B cell (primary cell): Measurements from ENCODE around the gene TTLL1. TPM values are rescaled to one million over a fixed set of nuclear protein-coding genes. Genes with fewer than 3 reads are reported as not detected.

ENCODE experiments used
- ATAC-seq: fragments of 200-7000 bp; cut with Tn5 transposase; one replicate; pipeline ENCODE4 v1.10.0; 2021; ENCODE audit warnings: low read depth, mild to moderate bottlenecking, moderate number of reproducible peaks, moderate library complexity
- CTCF ChIA-PET: fragments of 350-600 bp; sonication (Branson Sonifier 250); formaldehyde crosslinking; loops from one replicate; lab custom pipeline; 2021; ENCODE audit warnings: antibody characterized with exemption, inconsistent platforms; lab: Charles Lee
- POLR2A ChIA-PET: fragments of 350-600 bp; sonication (Branson Sonifier 250); formaldehyde crosslinking; loops from one replicate; lab custom pipeline; 2021; ENCODE audit warnings: antibody characterized with exemption; lab: Charles Lee
- DNase-seq: peaks from one replicate; pipeline ENCODE4 v3.0.0; 2013
- H2AFZ ChIP-seq: 2 replicates; pipeline ENCODE4 v1.6.1; 2012; ENCODE audit warnings: mild to moderate bottlenecking, low read depth, low read length; ENCODE audit not compliant: insufficient read depth, poor library complexity, severe bottlenecking
- H3K27ac ChIP-seq, 2 donors: 1 replicate in 1 of 2; 2 replicates in 1 of 2; pipeline ENCODE4 v1.5.1; 2012 to 2013; ENCODE audit warnings: low read length in 2 of 2, mild to moderate bottlenecking in 2 of 2, moderate library complexity in 1 of 2
- H3K27me3 ChIP-seq, 4 experiments: fragments of 200-600 bp in 1 of 4; sonication (generic) in 1 of 4; replicated peaks in 1 of 4; 1 replicate in 2 of 4; 2 replicates in 2 of 4; pipeline versions ENCODE4 v1.6.1 to v1.7.0; 2013 to 2016; ENCODE audit warnings: low read length in 3 of 4, mild to moderate bottlenecking in 2 of 4, mixed read lengths in 1 of 4, moderate library complexity in 1 of 4; ENCODE audit not compliant: insufficient read depth in 4 of 4, control insufficient read depth in 3 of 4; ENCODE audit errors: control extremely low read depth in 1 of 4
- H3K36me3 ChIP-seq, 2 experiments: replicated peaks in 1 of 2; 1 replicate in 1 of 2; 2 replicates in 1 of 2; pipeline versions ENCODE4 v1.6.1 to v1.7.1; 2013; ENCODE audit warnings: low read length in 1 of 2; ENCODE audit not compliant: insufficient read depth in 2 of 2, control insufficient read depth in 1 of 2; ENCODE audit errors: control extremely low read depth in 1 of 2, extremely low read depth in 1 of 2
- H3K4me1 ChIP-seq, 2 donors: fragments of 200-600 bp in 1 of 2; sonication (generic) in 1 of 2; 1 replicate in 1 of 2; 2 replicates in 1 of 2; pipeline versions ENCODE4 v1.5.1 to v1.6.1; 2013 to 2017; ENCODE audit warnings: low read length in 2 of 2; ENCODE audit not compliant: control insufficient read depth in 2 of 2, insufficient read depth in 2 of 2
- H3K4me2 ChIP-seq: replicated peaks from 2 replicates; pipeline ENCODE3; 2012; ENCODE audit warnings: mild to moderate bottlenecking, low read depth, low read length; ENCODE audit not compliant: poor library complexity, severe bottlenecking
- H3K4me3 ChIP-seq, 5 experiments: fragments of 200-600 bp in 1 of 5; sonication (generic) in 1 of 5; 1 replicate in 3 of 5; 2 replicates in 2 of 5; pipeline versions ENCODE4 v1.5.1 to v1.7.0; 2011 to 2016; ENCODE audit warnings: low read length in 4 of 5, mild to moderate bottlenecking in 4 of 5, low read depth in 2 of 5, control low read depth in 1 of 5, moderate library complexity in 1 of 5; ENCODE audit not compliant: insufficient read depth in 1 of 5; ENCODE audit errors: control extremely low read depth in 1 of 5, extremely low read depth in 1 of 5
- H3K79me2 ChIP-seq: fragments of 200-600 bp; sonication (generic); one replicate; pipeline ENCODE4 v1.6.0; 2016; ENCODE audit warnings: low read length; ENCODE audit not compliant: control insufficient read depth, insufficient read depth
- H3K9ac ChIP-seq: fragments of 200-600 bp; sonication (generic); 2 replicates; pipeline ENCODE4 v1.6.1; 2017; ENCODE audit warnings: mild to moderate bottlenecking, low read length, moderate library complexity
- H3K9me3 ChIP-seq, 3 donors: one replicate each; pipeline versions ENCODE4 v1.6.1 to v1.7.1; 2013; ENCODE audit warnings: low read length in 2 of 3; ENCODE audit not compliant: control insufficient read depth in 2 of 3, insufficient read depth in 1 of 3; ENCODE audit errors: control extremely low read depth in 1 of 3
- H4K20me1 ChIP-seq: 2 replicates; pipeline ENCODE4 v1.6.0; 2012; ENCODE audit warnings: mild to moderate bottlenecking, low read length; ENCODE audit not compliant: insufficient read depth, control insufficient read depth, poor library complexity, severe bottlenecking
- H3K27ac Mint-ChIP-seq: one replicate; pipeline ENCODE4 v1.8.0; 2021; ENCODE audit warnings: mixed read lengths
- H3K27me3 Mint-ChIP-seq: one replicate; pipeline ENCODE4 v1.8.0; 2021; ENCODE audit warnings: mixed read lengths
- H3K4me1 Mint-ChIP-seq: one replicate; pipeline ENCODE4 v1.8.0; 2021; ENCODE audit warnings: mixed read lengths
- H3K4me3 Mint-ChIP-seq: one replicate; pipeline ENCODE4 v1.8.0; 2021; ENCODE audit warnings: mixed read lengths
- H3K9me3 Mint-ChIP-seq: one replicate; pipeline ENCODE4 v1.8.0; 2022; ENCODE audit warnings: mixed read lengths; ENCODE audit not compliant: insufficient read depth
- CTCF ChIP-seq: fragments of 200-600 bp; IDR thresholded peaks from one replicate; pipeline ENCODE4 v1.8.0; 2022; ENCODE audit warnings: antibody characterized with exemption, mild to moderate bottlenecking
- EZH2 ChIP-seq: IDR thresholded peaks from 2 replicates; pipeline ENCODE4 v1.6.1; 2012; ENCODE audit warnings: borderline replicate concordance, low read depth, mild to moderate bottlenecking, moderate library complexity, low read length; ENCODE audit not compliant: insufficient read depth, poor library complexity, severe bottlenecking
- WGBS: methylation state at CpG from one replicate; pipeline ENCODE4 v1.1.5; 2013; ENCODE audit warnings: missing lambda C conversion rate; ENCODE audit not compliant: insufficient coverage; 5-methylcytosine and 5-hydroxymethylcytosine counted together
- intact Hi-C: fragments of 100-400 bp; cut with micrococcal nuclease; formaldehyde crosslinking; loops from one replicate; pipeline ENCODE4 v1.10.0; 2022
- polyA plus RNA-seq: library from polyadenylated mRNA; depleted of rRNA; stranded (reverse); fragments of >200 nt; gene quantifications from 2 replicates; pipeline ENCODE4 v1.2.3, GENCODE V29; 2012
- total RNA-seq, 2 donors: library from RNA; stranded (reverse); fragments of 120-200 nt in 1 of 2; gene quantifications; 1 replicate in 1 of 2; 2 replicates in 1 of 2; pipeline versions ENCODE4 v1.2.3 to v1.2.4, GENCODE V29; 2013 to 2022

The TTLL1 gene
- total and polyA plus RNA-seq, 2 donors (not counting 1 experiment from before 2014, with no cell fraction given) = 3.0 to 3.3 TPM

GRCh38 chr22:43118024-43118849, 29.0 kb upstream of the TTLL1 start:
- H3K4me3 Mint-ChIP-seq = peak overlapping the region; percentile 68
- H3K79me2 ChIP-seq = no peaks in the 10 kb centered on the region
- peaks cover 68% of the 10 kb centered on the region for H3K4me1 Mint-ChIP-seq
- peaks cover 0 to 13% (median 0%) of the 10 kb centered on the region in 3 donors for H3K9me3 ChIP-seq
- no peak for ATAC-seq
- no peak overlapping the region for H3K27ac Mint-ChIP-seq
- ChIA-PET CTCF (interaction anchor here (0.9 to 1.6 kb wide), 2 partner anchors 19 to 251 kb away, joined by 4 to 5 read pairs; no protein-coding TSS in a partner anchor), POLR2A (no interaction called here)
- peaks cover 73 to 90% of the 10 kb centered on the region in 2 donors for H3K4me1 ChIP-seq
- no peak for DNase-seq
- H3K4me3 ChIP-seq = peak overlapping the region in 1 of 5 experiments; percentile 22
- peaks cover 43% of the 10 kb centered on the region for H3K27me3 Mint-ChIP-seq
- no peaks in the 10 kb centered on the region for H3K9me3 Mint-ChIP-seq
- H3K4me2 ChIP-seq = peak overlapping the region; percentile 59
- WGBS = 63% methylated on average over 14 of the region's 21 CpGs
- H4K20me1 ChIP-seq = peaks cover 8% of the 10 kb centered on the region
- intact Hi-C loops = no loop called here
- H2AFZ ChIP-seq = no peak overlapping the region
- no peaks in the 10 kb centered on the region for H3K36me3 ChIP-seq
- peak overlapping the region; percentile 25 for H3K9ac ChIP-seq
- H3K27me3 ChIP-seq = peaks cover 0 to 57% (median 25%) of the 10 kb centered on the region in 4 experiments
- TF ChIP-seq CTCF = no peak
- TF ChIP-seq EZH2 = no peak
- H3K27ac ChIP-seq = no peak overlapping the region

- ATAC-seq = no peak
- Mint-ChIP-seq H3K4me3 (no peak overlapping the region), H3K27ac (no peak overlapping the region), H3K27me3 (peaks cover 38% of the 10 kb centered on the region), H3K4me1 (peaks cover 58% of the 10 kb centered on the region), H3K9me3 (no peaks in the 10 kb centered on the region)
- no peak overlapping the region for H3K4me2 ChIP-seq
- no peak for DNase-seq
- H3K4me3 ChIP-seq = no peak overlapping the region
- peaks cover 2% of the 10 kb centered on the region for H3K79me2 ChIP-seq
- H3K36me3 ChIP-seq = no peaks in the 10 kb centered on the region
- H4K20me1 ChIP-seq = peaks cover 8% of the 10 kb centered on the region
- no peak overlapping the region for H3K9ac ChIP-seq
- TF ChIP-seq CTCF (no peak), EZH2 (no peak)
- CTCF ChIA-PET = interaction anchor here (1.0 kb wide), 2 partner anchors 12 to 30 kb away, joined by 4 to 5 read pairs; no protein-coding TSS in a partner anchor
- intact Hi-C loops = no loop called here
- H3K27me3 ChIP-seq = peaks cover 0 to 67% (median 30%) of the 10 kb centered on the region in 4 experiments
- no peak overlapping the region for H3K27ac ChIP-seq
- no peak overlapping the region for H2AFZ ChIP-seq
- H3K4me1 ChIP-seq = peaks cover 67 to 83% of the 10 kb centered on the region in 2 donors
- POLR2A ChIA-PET = interaction anchor here (0.6 to 1.0 kb wide), 2 partner anchors 9 to 352 kb away, joined by 4 to 5 read pairs; no protein-coding TSS in a partner anchor
- peaks cover 0 to 20% (median 0%) of the 10 kb centered on the region in 3 donors for H3K9me3 ChIP-seq
- WGBS = 92% methylated on average over 4 of the region's 7 CpGs
Observed at GRCh38 chr22:43116932-43117331, 27.7 kb upstream of the TTLL1 start.
